GM12873 (cell line): ENCODE results near the gene ZCCHC7.

Experiments used
- TF ChIP-seq, protein P1 (sequence below): IDR thresholded peaks from 2 replicates; pipeline ENCODE4 v1.5.1; 2012; ENCODE audit warnings: low read depth, mild to moderate bottlenecking, moderate library complexity, low read length, control low read depth; ENCODE audit not compliant: insufficient read depth; ENCODE audit errors: missing control alignments

The ZCCHC7 gene

DNA sequence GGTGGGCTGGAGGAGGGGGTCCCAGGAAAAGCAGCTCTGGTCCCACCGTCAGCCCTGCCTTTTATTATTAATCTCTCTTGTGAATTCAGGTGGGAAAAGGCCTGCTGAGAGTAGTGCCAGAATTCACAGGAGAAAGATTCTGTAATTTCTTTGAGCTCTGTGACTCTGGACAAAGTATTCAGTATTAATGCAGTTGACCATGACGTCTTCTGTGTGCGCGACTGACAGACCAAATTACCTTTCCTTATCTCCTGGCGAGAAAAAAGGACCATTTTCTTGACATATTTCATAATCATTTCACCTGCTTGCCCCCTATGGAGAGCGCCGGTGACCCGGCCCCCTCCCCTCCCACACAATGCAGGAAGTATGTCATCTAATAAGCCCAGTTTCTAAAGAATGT lies 275.3 kb downstream of the ZCCHC7 start:
- TF ChIP-seq, protein P1, sequence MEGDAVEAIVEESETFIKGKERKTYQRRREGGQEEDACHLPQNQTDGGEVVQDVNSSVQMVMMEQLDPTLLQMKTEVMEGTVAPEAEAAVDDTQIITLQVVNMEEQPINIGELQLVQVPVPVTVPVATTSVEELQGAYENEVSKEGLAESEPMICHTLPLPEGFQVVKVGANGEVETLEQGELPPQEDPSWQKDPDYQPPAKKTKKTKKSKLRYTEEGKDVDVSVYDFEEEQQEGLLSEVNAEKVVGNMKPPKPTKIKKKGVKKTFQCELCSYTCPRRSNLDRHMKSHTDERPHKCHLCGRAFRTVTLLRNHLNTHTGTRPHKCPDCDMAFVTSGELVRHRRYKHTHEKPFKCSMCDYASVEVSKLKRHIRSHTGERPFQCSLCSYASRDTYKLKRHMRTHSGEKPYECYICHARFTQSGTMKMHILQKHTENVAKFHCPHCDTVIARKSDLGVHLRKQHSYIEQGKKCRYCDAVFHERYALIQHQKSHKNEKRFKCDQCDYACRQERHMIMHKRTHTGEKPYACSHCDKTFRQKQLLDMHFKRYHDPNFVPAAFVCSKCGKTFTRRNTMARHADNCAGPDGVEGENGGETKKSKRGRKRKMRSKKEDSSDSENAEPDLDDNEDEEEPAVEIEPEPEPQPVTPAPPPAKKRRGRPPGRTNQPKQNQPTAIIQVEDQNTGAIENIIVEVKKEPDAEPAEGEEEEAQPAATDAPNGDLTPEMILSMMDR, result no peak

DNA sequence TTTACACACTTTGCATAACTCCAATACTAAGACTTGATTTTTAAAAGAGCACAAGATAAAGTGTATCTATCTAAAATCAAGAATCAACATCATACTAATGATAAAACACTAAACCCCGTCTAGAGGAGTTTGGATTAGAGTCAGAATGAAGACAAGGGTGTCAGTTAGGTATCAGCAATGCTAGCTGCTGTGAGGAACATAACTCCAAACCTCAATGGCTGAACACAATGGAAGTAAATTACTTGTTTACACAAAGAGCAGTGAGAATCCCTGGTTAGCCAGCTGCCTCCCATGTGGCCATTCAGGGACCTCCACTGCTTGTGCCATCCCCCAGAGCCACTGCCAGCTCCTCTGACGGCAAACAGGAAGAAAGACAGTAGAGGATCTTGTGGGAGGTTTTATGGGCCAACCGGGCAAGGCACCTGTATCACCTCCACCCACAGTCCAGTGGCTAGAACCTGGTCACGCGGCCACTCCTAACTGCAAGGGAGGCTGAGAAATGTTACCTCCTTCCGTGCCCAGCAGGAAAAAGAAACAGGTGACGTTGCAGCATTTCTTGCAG lies 278.2 kb downstream of the ZCCHC7 start:
- TF ChIP-seq, protein P1, result no peak

DNA sequence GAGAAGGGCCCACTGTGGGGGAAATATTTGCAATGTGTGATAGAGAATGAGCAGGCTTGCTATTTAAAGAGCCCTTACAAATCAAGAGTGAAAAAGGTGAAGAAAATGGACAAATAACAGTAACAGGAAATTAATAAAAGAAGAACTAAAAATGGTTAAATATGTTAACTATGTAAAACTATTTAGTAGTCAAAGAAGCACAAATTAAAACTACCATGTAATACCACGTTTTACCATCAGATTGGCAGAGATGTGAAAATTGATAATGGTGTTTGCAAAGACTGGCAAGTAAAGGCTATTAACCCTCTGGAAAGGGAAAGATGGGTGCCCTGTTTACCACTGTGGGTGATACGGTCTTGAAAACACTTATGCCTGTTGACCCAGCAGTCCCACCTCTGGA lies 279.0 kb downstream of the ZCCHC7 start:
- TF ChIP-seq, protein P1, result no peak

DNA sequence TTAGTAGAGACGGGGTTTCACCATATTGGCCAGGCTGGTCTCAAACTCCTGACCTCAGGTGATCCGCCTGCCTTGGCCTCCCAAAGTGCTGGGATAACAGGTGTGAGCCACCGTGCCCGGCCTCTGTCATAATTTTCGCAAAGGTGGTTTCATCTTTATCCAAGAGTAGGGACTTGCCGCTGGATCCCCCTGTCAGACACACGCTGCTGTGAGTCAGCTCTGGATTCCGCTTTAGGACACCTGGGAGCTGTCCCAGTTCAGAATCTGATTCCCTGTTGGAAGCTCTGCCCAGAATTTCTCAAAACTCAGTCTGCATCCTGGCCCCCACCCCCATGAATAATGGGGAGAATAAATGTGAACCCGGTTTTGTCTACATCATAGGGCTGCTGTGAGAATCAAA lies 284.2 kb downstream of the ZCCHC7 start:
- TF ChIP-seq, protein P1, result no peak

DNA sequence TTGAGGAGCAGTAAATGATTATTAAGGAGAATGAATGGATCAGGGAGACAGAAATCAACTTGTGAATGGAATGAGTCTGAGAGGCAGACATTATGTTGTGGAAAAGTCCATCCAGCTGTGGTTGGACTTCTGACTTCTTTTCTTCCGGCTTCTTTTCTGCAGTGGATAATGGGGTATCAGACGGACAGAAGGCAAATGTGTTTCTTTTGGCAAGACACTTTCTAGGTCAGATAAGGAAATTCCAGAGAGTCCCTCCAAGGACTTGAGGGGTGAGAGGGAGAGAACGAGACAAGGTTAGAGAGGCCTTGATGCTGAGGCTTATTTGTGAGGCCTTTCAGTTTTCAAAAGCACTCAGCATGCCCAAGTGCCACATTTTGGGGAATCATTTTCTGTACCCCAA lies 285.0 kb downstream of the ZCCHC7 start:
- TF ChIP-seq, protein P1, result no peak

DNA sequence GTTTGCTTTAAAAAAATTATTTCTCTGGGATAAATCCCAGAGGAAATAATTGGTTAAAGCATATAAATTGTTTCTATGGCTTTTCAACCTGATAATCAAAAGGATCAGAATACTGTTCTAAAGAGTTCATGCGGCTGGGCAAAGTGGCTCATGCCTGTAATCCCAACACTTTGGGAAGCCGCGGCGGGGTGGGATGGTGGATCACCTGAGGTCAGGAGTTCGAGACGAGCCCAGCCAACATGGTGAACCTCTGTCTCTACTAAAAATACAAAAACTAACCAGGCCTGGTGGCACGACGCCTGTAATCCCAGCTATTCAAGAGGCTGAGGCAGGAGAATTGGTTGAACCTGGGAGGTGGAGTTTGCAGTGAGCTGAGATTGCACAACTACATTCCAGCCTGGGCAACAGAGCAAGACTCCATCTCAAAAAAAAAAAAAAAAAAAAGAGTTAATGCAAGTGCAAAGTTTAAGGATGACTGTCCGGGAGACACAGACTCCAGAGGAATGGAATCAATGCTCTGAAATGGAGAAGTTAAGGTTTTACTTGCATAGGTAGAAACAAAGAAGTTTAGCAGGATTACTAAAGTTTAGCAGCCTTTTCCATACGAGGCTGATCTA lies 285.5 kb downstream of the ZCCHC7 start:
- TF ChIP-seq, protein P1, result no peak

DNA sequence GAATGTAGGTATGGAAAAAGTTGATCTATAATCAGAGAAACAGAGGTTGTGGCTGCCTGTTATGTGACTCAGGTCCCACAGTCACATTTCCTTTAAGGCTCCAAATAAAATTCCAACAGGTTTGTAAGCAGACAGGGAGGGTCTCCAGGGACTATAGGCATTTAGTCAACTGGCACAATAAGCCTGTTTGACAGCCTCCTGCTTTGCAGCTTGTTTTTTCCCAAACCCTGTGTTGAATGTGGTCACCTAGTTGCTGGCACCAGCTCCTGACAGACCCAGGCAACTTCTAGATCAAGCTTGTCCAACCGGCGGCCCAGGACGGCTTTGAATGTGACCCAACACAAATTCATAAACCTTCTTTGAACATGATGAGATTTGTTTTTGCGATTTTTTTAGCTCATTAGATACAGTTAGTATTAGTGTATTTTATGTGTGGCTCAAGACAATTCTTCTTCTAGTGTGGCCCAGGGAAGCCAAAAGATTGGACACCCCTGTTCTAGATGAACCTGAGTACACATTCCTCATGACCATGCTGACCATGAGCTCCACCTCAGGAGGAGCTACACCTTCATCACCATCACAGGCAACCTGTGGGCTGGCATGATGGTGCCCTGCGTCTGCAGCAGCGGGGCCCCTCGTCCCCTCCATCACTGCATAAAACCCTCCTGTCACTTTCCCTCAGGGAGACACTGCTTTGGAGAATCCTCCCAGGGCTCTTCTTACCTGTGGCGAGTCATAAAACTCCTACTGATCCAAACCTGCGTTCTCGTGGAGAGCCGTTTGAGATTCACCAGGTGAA lies 286.4 kb downstream of the ZCCHC7 start:
- TF ChIP-seq, protein P1, result no peak
